D341Med (cell line): ENCODE measurements around the gene NFIB.

Experiments used
- DNase-seq: peaks from one replicate; pipeline ENCODE4 v3.0.0; 2012; ENCODE audit warnings: low spot score

The NFIB gene

GRCh38 chr9:14099737-14100136 lies 214.2 kb downstream of the NFIB start:
- no peak for DNase-seq

GRCh38 chr9:14098486-14099180 lies 215.3 kb downstream of the NFIB start:
- DNase-seq, result no peak

- DNase-seq, result no peak
These were observed 216.1 kb downstream of the NFIB start for GRCh38 chr9:14097666-14098415.

GRCh38 chr9:14097215-14097614 lies 216.7 kb downstream of the NFIB start:
- no peak for DNase-seq

GRCh38 chr9:14096258-14096922 lies 217.6 kb downstream of the NFIB start:
- no peak for DNase-seq

GRCh38 chr9:14095277-14095676 lies 218.7 kb downstream of the NFIB start:
- DNase-seq, result no peak

- no peak for DNase-seq
These were observed 219.4 kb downstream of the NFIB start for GRCh38 chr9:14094491-14094890.

GRCh38 chr9:14092344-14092743 lies 221.6 kb downstream of the NFIB start:
- DNase-seq, result no peak

GRCh38 chr9:14089051-14089803 lies 224.7 kb downstream of the NFIB start:
- no peak for DNase-seq

GRCh38 chr9:14087576-14087975 lies 226.4 kb downstream of the NFIB start:
- DNase-seq, result no peak

- no peak for DNase-seq
These were observed 227.4 kb downstream of the NFIB start for GRCh38 chr9:14086495-14086894.

GRCh38 chr9:14085810-14086209 lies 228.1 kb downstream of the NFIB start:
- DNase-seq, result no peak

GRCh38 chr9:14084867-14085266 lies 229.1 kb downstream of the NFIB start:
- DNase-seq, result no peak

GRCh38 chr9:14083366-14083765 lies 230.6 kb downstream of the NFIB start:
- DNase-seq, result no peak

- no peak for DNase-seq
These were observed 231.2 kb downstream of the NFIB start for GRCh38 chr9:14082732-14083131.

GRCh38 chr9:14081745-14082144 lies 232.2 kb downstream of the NFIB start:
- no peak for DNase-seq

GRCh38 chr9:14080959-14081542 lies 232.9 kb downstream of the NFIB start:
- DNase-seq, result no peak

GRCh38 chr9:14079440-14079839 lies 234.5 kb downstream of the NFIB start:
- no peak for DNase-seq

GRCh38 chr9:14077672-14078071 lies 236.3 kb downstream of the NFIB start:
- no peak for DNase-seq

- no peak for DNase-seq
These were observed 238.7 kb downstream of the NFIB start for GRCh38 chr9:14075218-14075617.

- no peak for DNase-seq
These were observed 241.1 kb downstream of the NFIB start for GRCh38 chr9:14072850-14073249.

GRCh38 chr9:14071484-14071883 lies 242.5 kb downstream of the NFIB start:
- DNase-seq, result no peak
